T-helper 2 cell treated with Interferon-gamma antibody and Interleukin-4, amounts not matched to agents 100 ng/mL and 5 ng/mL, for 36 hours (primary cell): ENCODE results near the gene ALDH7A1. TPM values are rescaled to one million over a fixed set of nuclear protein-coding genes. Genes with fewer than 3 reads are reported as not detected.

Experiments used
- total RNA-seq: library from RNA; stranded (reverse); gene quantifications from 2 replicates; pipeline ENCODE4 v1.2.3, GENCODE V29; 2022

ALDH7A1 gene
- total RNA-seq, 1 donor from 2014 or later = 0.89 TPM

Other genes with a start within 250 kb of the ALDH7A1 start
- 4.4 and 5.2 TPM in 2 replicates for gene GRAMD2B, start 171.8 kb downstream of the ALDH7A1 start, total RNA-seq
- gene PHAX, start 5.7 kb upstream of the ALDH7A1 start, total RNA-seq = 34.6 and 42.7 TPM in 2 replicates
- gene LMNB1, start 181.9 kb upstream of the ALDH7A1 start, total RNA-seq = 290 and 293 TPM in 2 replicates